Ovary (tissue), 9 donors: Measurements from ENCODE around the gene NDUFC1. TPM values are rescaled to one million over a fixed set of nuclear protein-coding genes. Genes with fewer than 3 reads are reported as not detected.

ENCODE experiments used
- DNase-seq, 5 donors: peaks; one replicate each; pipeline ENCODE4 v3.0.0-alpha.2; 2019 to 2020
- H3K27ac ChIP-seq, 2 donors: fragments of 200-600 bp; one replicate each; pipeline versions ENCODE4 v1.5.1 to v1.8.0; 2019 to 2022
- H3K27me3 ChIP-seq: fragments of 200-600 bp; one replicate; pipeline ENCODE4 v1.8.0; 2022
- H3K36me3 ChIP-seq: fragments of 200-600 bp; sonication (generic); one replicate; pipeline ENCODE4 v1.5.1; 2019
- H3K4me1 ChIP-seq: one replicate; pipeline ENCODE4 v1.8.1; 2013; ENCODE audit warnings: mild to moderate bottlenecking, moderate library complexity; ENCODE audit not compliant: insufficient read depth
- H3K4me3 ChIP-seq: fragments of 200-600 bp; sonication (generic); one replicate; pipeline ENCODE4 v1.5.1; 2017
- H3K9me3 ChIP-seq, 2 donors: fragments of 200-600 bp in 1 of 2; sonication (generic) in 1 of 2; one replicate each; pipeline versions ENCODE4 v1.5.1 to v1.8.1; 2013 to 2019; ENCODE audit warnings: mild to moderate bottlenecking in 1 of 2, moderate library complexity in 1 of 2
- EP300 ChIP-seq: sonication (generic); formaldehyde crosslinking; IDR thresholded peaks from one replicate; pipeline ENCODE4 v1.6.1; 2017; ENCODE audit warnings: antibody characterized with exemption
- POLR2A ChIP-seq: fragments of 450-650 bp; IDR thresholded peaks from one replicate; pipeline ENCODE4 v1.6.1; 2017; ENCODE audit warnings: antibody characterized with exemption, mild to moderate bottlenecking, moderate library complexity
- WGBS, 3 donors: extraction: QIAGEN DNeasy Blood & Tissue Kit in 1 of 3; methylation state at CpG; one replicate each; pipeline versions ENCODE4 v1.1.5 to v1.1.7; 2013 to 2017; 5-methylcytosine and 5-hydroxymethylcytosine counted together
- intact Hi-C, 4 donors: fragments of 100-400 bp; cut with DNase I; formaldehyde crosslinking; loops; one replicate each; pipeline versions ENCODE4 v1.11.0 to v1.15.1; 2022 to 2023
- polyA plus RNA-seq, 2 donors: library from polyadenylated mRNA; stranded (reverse); fragments of 200-250 nt in 1 of 2; fragments of 350-450 nt in 1 of 2; fragmentation: Illumina TruSeq in 1 of 2; extraction: RNeasy Lipid Tissue Mini Kit (QIAGEN cat#74804) in 1 of 2; gene quantifications; one replicate each; pipeline ENCODE4 v1.2.3, GENCODE V29; 2013 to 2014
- total RNA-seq, 7 donors: library from RNA; depleted of rRNA in 2 of 7; stranded (reverse); fragments of >200 nt in 2 of 7; fragmentation: NEBNext Ultra II Directional in 3 of 7; extraction: Animal tissue kit (Norgen Biotek cat#: 25700) in 3 of 7; gene quantifications; one replicate each; pipeline versions ENCODE4 v1.1.0 to v1.2.4, GENCODE V29; 2016 to 2023
- TF ChIP-seq, protein P1 (sequence below), 3 donors: fragments of 450-650 bp in 2 of 3; fragments of 200-600 bp in 1 of 3; IDR thresholded peaks; one replicate each; pipeline versions ENCODE4 v1.5.1 to v1.8.0; 2016 to 2022; ENCODE audit warnings: antibody characterized with exemption in 3 of 3, mild to moderate bottlenecking in 1 of 3
- donor health status: DM: no; HTN: no; CAD: no; lungs with moderate emphysema.
- donor health status: DM: no; HTN: no; CAD: no.
- donor health status: Bipolar disorder and iron deficiency.
- donor health status: DM: yes; HTN: yes; CAD: no.
- donor health status: DM: no; HTN: no; CAD: no.
- donor health status: DM: yes; HTN: yes; CAD: no.

The NDUFC1 gene
- total and polyA plus RNA-seq, 9 donors: 24.6 to 89.8 (median 57.0) TPM

GRCh38 chr4:139253713-139254112 is 48.6 kb downstream of the NDUFC1 start:
- Histone ChIP-seq H3K27me3 (no peaks in the 10 kb centered on the region), H3K36me3 (no peaks in the 10 kb centered on the region), H3K9me3 (no peaks in the 10 kb centered on the region), H3K4me1 (no peaks in the 10 kb centered on the region), H3K4me3 (no peak overlapping the region), H3K27ac (no peak overlapping the region)
- no peak for DNase-seq
- WGBS, 3 donors: 50 to 77% (median 68%) methylated on average over 3 of the region's 3 CpGs
- intact Hi-C loops: no loop called here
- TF ChIP-seq, protein P1, sequence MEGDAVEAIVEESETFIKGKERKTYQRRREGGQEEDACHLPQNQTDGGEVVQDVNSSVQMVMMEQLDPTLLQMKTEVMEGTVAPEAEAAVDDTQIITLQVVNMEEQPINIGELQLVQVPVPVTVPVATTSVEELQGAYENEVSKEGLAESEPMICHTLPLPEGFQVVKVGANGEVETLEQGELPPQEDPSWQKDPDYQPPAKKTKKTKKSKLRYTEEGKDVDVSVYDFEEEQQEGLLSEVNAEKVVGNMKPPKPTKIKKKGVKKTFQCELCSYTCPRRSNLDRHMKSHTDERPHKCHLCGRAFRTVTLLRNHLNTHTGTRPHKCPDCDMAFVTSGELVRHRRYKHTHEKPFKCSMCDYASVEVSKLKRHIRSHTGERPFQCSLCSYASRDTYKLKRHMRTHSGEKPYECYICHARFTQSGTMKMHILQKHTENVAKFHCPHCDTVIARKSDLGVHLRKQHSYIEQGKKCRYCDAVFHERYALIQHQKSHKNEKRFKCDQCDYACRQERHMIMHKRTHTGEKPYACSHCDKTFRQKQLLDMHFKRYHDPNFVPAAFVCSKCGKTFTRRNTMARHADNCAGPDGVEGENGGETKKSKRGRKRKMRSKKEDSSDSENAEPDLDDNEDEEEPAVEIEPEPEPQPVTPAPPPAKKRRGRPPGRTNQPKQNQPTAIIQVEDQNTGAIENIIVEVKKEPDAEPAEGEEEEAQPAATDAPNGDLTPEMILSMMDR (IDR thresholded peaks at IDR 0.05): no peak
- no peak for TF ChIP-seq POLR2A
- TF ChIP-seq EP300: no peak

DNA sequence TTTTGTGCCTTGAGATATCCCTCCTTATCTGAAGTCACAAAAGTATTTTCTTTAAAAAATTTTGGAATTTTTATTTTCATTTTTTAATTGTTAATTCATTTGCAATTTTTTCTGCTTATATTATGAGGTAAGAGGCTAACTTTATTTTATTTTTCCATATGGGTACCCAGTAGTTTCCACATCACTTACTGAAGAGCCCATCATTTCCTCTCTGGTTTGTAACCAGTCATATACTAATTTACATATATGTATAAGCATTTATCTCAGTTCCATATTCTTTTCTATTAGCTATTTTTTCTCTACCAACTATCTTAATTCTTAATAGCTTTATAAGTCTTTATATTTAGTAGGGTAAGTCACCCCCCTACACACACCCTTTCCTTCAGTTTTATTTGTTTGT is 49.2 kb downstream of the NDUFC1 start:
- Histone ChIP-seq H3K36me3 (no peaks in the 10 kb centered on the region), H3K9me3 (no peaks in the 10 kb centered on the region), H3K27ac (no peak overlapping the region), H3K27me3 (no peaks in the 10 kb centered on the region), H3K4me3 (no peak overlapping the region), H3K4me1 (no peaks in the 10 kb centered on the region)
- DNase-seq: no peak
- TF ChIP-seq, protein P1 (IDR thresholded peaks at IDR 0.05): no peak
- no peak for TF ChIP-seq POLR2A
- intact Hi-C loops: no loop called here

- DNase-seq: no peak
- TF ChIP-seq POLR2A (no peak), EP300 (no peak)
- TF ChIP-seq, protein P1 (IDR thresholded peaks at IDR 0.05): no peak
- Histone ChIP-seq H3K9me3 (no peaks in the 10 kb centered on the region), H3K4me3 (no peak overlapping the region), H3K27ac (no peak overlapping the region), H3K4me1 (peaks cover 2% of the 10 kb centered on the region), H3K27me3 (no peaks in the 10 kb centered on the region), H3K36me3 (no peaks in the 10 kb centered on the region)
- intact Hi-C loops: loop anchor here in 1 of 4 donors (5.0 to 10.0 kb wide), 2 partner anchors 47 to 1595 kb away; no protein-coding TSS in a partner anchor
- WGBS, 3 donors: 60 to 67% (median 62%) methylated on average over 4 of the region's 4 CpGs
These were observed 54.5 kb downstream of the NDUFC1 start for GRCh38 chr4:139247700-139248238.

- DNase-seq: no peak
- Histone ChIP-seq H3K9me3 (no peaks in the 10 kb centered on the region), H3K36me3 (no peaks in the 10 kb centered on the region), H3K4me1 (peaks cover 2% of the 10 kb centered on the region), H3K27ac (no peak overlapping the region), H3K4me3 (no peak overlapping the region), H3K27me3 (no peaks in the 10 kb centered on the region)
- TF ChIP-seq EP300 (no peak), POLR2A (no peak)
- TF ChIP-seq, protein P1 (IDR thresholded peaks at IDR 0.05): no peak
- intact Hi-C loops: loop anchor here in 1 of 4 donors (5.0 to 10.0 kb wide), 2 partner anchors 48 to 1595 kb away; no protein-coding TSS in a partner anchor
These were observed 55.0 kb downstream of the NDUFC1 start for GRCh38 chr4:139247241-139247640.
